ENCODE results near the gene CMTR2.

- peak; percentile 75 to 82 for TF ChIP-seq POLR2A (IDR thresholded peaks at IDR 0.05)
- TF ChIP-seq CTCF (IDR thresholded peaks at IDR 0.05), result peak in 1 of 6 experiments; percentile 10
Observed at GRCh38 chr16:71288890-71289731, at the start of gene CMTR2.

Data from Peyer's patch (tissue), 4 donors.